GM21717 (cell line): ENCODE results near the gene IQCF5.
"Not testable (repeated sequence)": the region's sequence is repeated elsewhere in the genome, so short reads cannot be mapped to it uniquely, and the experiment has no call there.

Experiments used
- ATAC-seq: cut with Tn5 transposase; IDR thresholded peaks from one replicate; pipeline ENCODE4 v1.9.1; 2021; ENCODE audit warnings: mild to moderate bottlenecking, moderate library complexity; ENCODE audit not compliant: unreplicated experiment

The IQCF5 gene

DNA sequence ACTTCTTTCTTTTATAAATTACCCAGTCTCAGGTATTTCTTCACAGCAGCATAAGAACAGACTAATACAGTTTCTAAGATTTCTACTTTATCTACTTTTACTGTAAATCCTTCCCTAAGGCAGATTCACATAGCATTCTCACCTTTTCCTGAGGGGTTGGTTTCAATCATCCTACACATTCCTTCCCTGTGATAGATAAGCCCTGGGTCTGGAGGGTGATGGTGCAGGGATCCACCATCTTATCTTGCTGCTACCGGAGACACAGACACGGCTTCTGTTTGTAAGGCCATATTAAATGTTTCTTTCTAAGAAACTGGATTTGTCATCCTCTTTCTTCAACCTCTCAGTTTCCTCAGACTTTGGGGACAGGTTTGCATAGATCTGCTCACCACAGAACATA is 6.1 kb downstream of the IQCF5 start:
- ATAC-seq = no peak

GRCh38 chr3:51868896-51869295 is 6.5 kb downstream of the IQCF5 start:
- not testable (repeated sequence) for ATAC-seq

GRCh38 chr3:51862886-51863285 is 12.5 kb downstream of the IQCF5 start:
- no peak for ATAC-seq

- no peak for ATAC-seq
Observed at GRCh38 chr3:51860703-51861665, 14.4 kb downstream of the IQCF5 start, which contains the start of gene IQCF2. IQCF2 (plus strand) TSS chr3:51861615; CDS start chr3:51861667, 52 bp downstream.

- ATAC-seq = not testable (repeated sequence)
Observed at GRCh38 chr3:51855411-51855810, 20.0 kb downstream of the IQCF5 start.

- ATAC-seq = no peak
Observed at GRCh38 chr3:51845129-51845528, 30.3 kb downstream of the IQCF5 start.

- ATAC-seq = no peak
Observed at GRCh38 chr3:51836606-51837005, 38.8 kb downstream of the IQCF5 start.

GRCh38 chr3:51830836-51831385 is 44.5 kb downstream of the IQCF5 start:
- ATAC-seq = no peak

GRCh38 chr3:51830345-51830744 is 45.1 kb downstream of the IQCF5 start:
- no peak for ATAC-seq

DNA sequence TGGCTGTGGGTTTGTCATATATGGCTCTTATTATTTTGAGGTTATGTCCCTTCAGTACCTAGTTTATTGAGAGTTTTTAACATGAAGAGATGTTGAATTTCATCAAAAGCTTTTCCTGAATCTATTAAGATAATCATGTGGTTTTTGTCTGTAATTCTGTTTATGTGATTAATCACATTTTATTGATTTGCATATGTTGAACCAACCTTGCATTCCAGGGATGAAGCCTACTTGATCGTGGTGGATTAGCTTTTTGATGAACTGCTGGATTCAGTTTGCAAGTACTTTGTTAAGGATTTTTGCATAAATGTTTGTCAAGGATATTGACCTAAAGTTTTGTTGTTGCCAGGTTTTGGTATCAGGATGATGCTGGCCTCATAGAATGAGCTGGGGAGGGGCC is 47.1 kb downstream of the IQCF5 start:
- ATAC-seq = no peak
